HepG2 (cell line): ENCODE data around the gene VASN. TPM values are rescaled to one million over a fixed set of nuclear protein-coding genes. Genes with fewer than 3 reads are reported as not detected.

Experiments used
- AGO1 ChIP-seq: fragments of 200-400 bp; formaldehyde crosslinking; IDR thresholded peaks from 2 replicates; pipeline ENCODE4 v1.6.1; 2017; ENCODE audit warnings: mild to moderate bottlenecking, low read depth, low read length, moderate library complexity; ENCODE audit not compliant: poor library complexity, severe bottlenecking
- ARID4A ChIP-seq: sonication (generic); formaldehyde crosslinking; IDR thresholded peaks from 2 replicates; pipeline ENCODE4 v1.5.0; 2020; ENCODE audit warnings: mild to moderate bottlenecking, missing genetic modification reagents, borderline replicate concordance
- FOXJ3 ChIP-seq: sonication (generic); formaldehyde crosslinking; IDR thresholded peaks from 2 replicates; pipeline ENCODE4 v1.4.0; 2020; ENCODE audit warnings: missing genetic modification reagents, mild to moderate bottlenecking, borderline replicate concordance
- HNF4A ChIP-seq: sonication (generic); formaldehyde crosslinking; IDR thresholded peaks from 2 replicates; pipeline ENCODE4 v1.4.0; 2020; ENCODE audit warnings: missing genetic modification reagents
- HNF4G ChIP-seq, 2 experiments: sonication (generic) in 1 of 2; formaldehyde crosslinking in 1 of 2; IDR thresholded peaks; 2 replicates each; pipeline versions ENCODE4 v1.4.0 to v1.6.1; 2011 to 2020; ENCODE audit warnings: borderline replicate concordance in 2 of 2, low read depth in 2 of 2, mild to moderate bottlenecking in 2 of 2, low read length in 1 of 2, missing genetic modification reagents in 1 of 2, moderate library complexity in 1 of 2
- HNRNPL ChIP-seq: fragments of 200-400 bp; formaldehyde crosslinking; IDR thresholded peaks from 2 replicates; pipeline ENCODE4 v1.6.1; 2017; ENCODE audit warnings: mild to moderate bottlenecking, low read depth, low read length
- MAFG ChIP-seq: sonication (generic); formaldehyde crosslinking; IDR thresholded peaks from 2 replicates; pipeline ENCODE4 v1.5.1; 2020; ENCODE audit warnings: mild to moderate bottlenecking, missing genetic modification reagents
- NFKB2 ChIP-seq: sonication (generic); formaldehyde crosslinking; IDR thresholded peaks from 2 replicates; pipeline ENCODE4 v1.4.0; 2020; ENCODE audit warnings: missing genetic modification reagents, borderline replicate concordance
- ZBTB7A ChIP-seq: sonication (generic); formaldehyde crosslinking; IDR thresholded peaks from 2 replicates; pipeline ENCODE4 v1.8.0; 2022; ENCODE audit warnings: mild to moderate bottlenecking, missing genetic modification reagents
- ZNF281 ChIP-seq: sonication (generic); formaldehyde crosslinking; IDR thresholded peaks from 2 replicates; pipeline ENCODE4 v1.4.0; 2020; ENCODE audit warnings: missing genetic modification reagents, borderline replicate concordance
- ZNF331 ChIP-seq: sonication (generic); formaldehyde crosslinking; IDR thresholded peaks from 2 replicates; pipeline ENCODE4 v1.4.0; 2020; ENCODE audit warnings: missing genetic modification reagents
- polyA plus RNA-seq, 8 experiments: library from polyadenylated mRNA; depleted of rRNA in 3 of 8; stranded (reverse) in 7 of 8; unstranded in 1 of 8; fragments of >200 nt; fragmentation: Illumina TruSeq in 4 of 8; extraction: Trizol in 4 of 8; gene quantifications; 2 replicates each; pipeline versions ENCODE4 v1.2.1 to v1.2.3, GENCODE V29; 2011 to 2016; ENCODE audit warnings: low read depth in 4 of 8, missing spikeins in 1 of 8, mixed read lengths in 1 of 8; ENCODE audit not compliant: insufficient read depth in 1 of 8
- total RNA-seq, 5 experiments: library from RNA; depleted of rRNA; stranded (reverse); fragments of >200 nt; fragmentation: Illumina TruSeq; extraction: Trizol; gene quantifications; 2 replicates each; pipeline ENCODE4 v1.2.3, GENCODE V29; 2016; ENCODE audit warnings: low read depth in 1 of 5
- TF ChIP-seq, protein P1 (sequence below): sonication (generic); formaldehyde crosslinking; IDR thresholded peaks from 2 replicates; pipeline ENCODE4 v1.4.0; 2020; ENCODE audit warnings: missing genetic modification reagents, borderline replicate concordance
- TF ChIP-seq, protein P2 (sequence below): sonication (generic); formaldehyde crosslinking; IDR thresholded peaks from 2 replicates; pipeline ENCODE4 v1.4.0; 2020; ENCODE audit warnings: mild to moderate bottlenecking, missing genetic modification reagents

VASN gene
- total and polyA plus RNA-seq, 2 of the 13 experiments (the other 11 are each of a cell fraction or from before 2014, with no cell fraction given): 8.4 to 18.2 TPM

- TF ChIP-seq, protein P1, sequence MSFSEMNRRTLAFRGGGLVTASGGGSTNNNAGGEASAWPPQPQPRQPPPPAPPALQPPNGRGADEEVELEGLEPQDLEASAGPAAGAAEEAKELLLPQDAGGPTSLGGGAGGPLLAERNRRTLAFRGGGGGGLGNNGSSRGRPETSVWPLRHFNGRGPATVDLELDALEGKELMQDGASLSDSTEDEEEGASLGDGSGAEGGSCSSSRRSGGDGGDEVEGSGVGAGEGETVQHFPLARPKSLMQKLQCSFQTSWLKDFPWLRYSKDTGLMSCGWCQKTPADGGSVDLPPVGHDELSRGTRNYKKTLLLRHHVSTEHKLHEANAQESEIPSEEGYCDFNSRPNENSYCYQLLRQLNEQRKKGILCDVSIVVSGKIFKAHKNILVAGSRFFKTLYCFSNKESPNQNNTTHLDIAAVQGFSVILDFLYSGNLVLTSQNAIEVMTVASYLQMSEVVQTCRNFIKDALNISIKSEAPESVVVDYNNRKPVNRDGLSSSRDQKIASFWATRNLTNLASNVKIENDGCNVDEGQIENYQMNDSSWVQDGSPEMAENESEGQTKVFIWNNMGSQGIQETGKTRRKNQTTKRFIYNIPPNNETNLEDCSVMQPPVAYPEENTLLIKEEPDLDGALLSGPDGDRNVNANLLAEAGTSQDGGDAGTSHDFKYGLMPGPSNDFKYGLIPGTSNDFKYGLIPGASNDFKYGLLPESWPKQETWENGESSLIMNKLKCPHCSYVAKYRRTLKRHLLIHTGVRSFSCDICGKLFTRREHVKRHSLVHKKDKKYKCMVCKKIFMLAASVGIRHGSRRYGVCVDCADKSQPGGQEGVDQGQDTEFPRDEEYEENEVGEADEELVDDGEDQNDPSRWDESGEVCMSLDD (CRISPR knock-in tag): peak; percentile 52; the same call in 1 of the 2 replicates
- TF ChIP-seq FOXJ3 (CRISPR knock-in tag) (no peak), ZNF331 (no peak), HNF4A (CRISPR knock-in tag) (peak; percentile 56; the same call in 1 of the 2 replicates), ARID4A (peak; percentile 24; the same call in 1 of the 2 replicates), HNRNPL (peak; percentile 75), AGO1 (peak; percentile 37), ZNF281 (CRISPR knock-in tag) (peak; percentile 83), MAFG (CRISPR knock-in tag) (no peak), HNF4G (IDR thresholded peaks at IDR 0.05; ENCODE audit: borderline replicate concordance, low read depth, low read length) (peak; percentile 34; the same call in 1 of the 2 replicates), HNF4G (CRISPR knock-in tag; IDR thresholded peaks at IDR 0.05; ENCODE audit: borderline replicate concordance, low read depth) (no peak), ZBTB7A (CRISPR knock-in tag) (peak; percentile 92), NFKB2 (CRISPR knock-in tag) (0 out of 2 replicates have a peak, but pooled peaks have one; percentile 25)
- TF ChIP-seq, protein P2, sequence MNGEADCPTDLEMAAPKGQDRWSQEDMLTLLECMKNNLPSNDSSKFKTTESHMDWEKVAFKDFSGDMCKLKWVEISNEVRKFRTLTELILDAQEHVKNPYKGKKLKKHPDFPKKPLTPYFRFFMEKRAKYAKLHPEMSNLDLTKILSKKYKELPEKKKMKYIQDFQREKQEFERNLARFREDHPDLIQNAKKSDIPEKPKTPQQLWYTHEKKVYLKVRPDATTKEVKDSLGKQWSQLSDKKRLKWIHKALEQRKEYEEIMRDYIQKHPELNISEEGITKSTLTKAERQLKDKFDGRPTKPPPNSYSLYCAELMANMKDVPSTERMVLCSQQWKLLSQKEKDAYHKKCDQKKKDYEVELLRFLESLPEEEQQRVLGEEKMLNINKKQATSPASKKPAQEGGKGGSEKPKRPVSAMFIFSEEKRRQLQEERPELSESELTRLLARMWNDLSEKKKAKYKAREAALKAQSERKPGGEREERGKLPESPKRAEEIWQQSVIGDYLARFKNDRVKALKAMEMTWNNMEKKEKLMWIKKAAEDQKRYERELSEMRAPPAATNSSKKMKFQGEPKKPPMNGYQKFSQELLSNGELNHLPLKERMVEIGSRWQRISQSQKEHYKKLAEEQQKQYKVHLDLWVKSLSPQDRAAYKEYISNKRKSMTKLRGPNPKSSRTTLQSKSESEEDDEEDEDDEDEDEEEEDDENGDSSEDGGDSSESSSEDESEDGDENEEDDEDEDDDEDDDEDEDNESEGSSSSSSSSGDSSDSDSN (CRISPR knock-in tag): peak; percentile 11; the same call in 1 of the 2 replicates
- TF ChIP-seq, all 625 proteins: peak for 24
Observed at GRCh38 chr16:4378999-4379690, 7.5 kb downstream of the VASN start (continued).
